ENCODE results near the gene LMF1.
"Not testable (repeated sequence)": the region's sequence is repeated elsewhere in the genome, so short reads cannot be mapped to it uniquely, and the experiment has no call there.

Gene LMF1

GRCh38 chr16:969508-970385 is 1.0 kb downstream of the LMF1 start:
- DNase-seq: peak; percentile 73

GRCh38 chr16:968620-969019 is 2.2 kb downstream of the LMF1 start:
- DNase-seq: peak; percentile 32

- DNase-seq: peak; percentile 27
Observed at GRCh38 chr16:967546-968295, 3.1 kb downstream of the LMF1 start.

GRCh38 chr16:967077-967541 is 3.7 kb downstream of the LMF1 start:
- peak; percentile 38 for DNase-seq

GRCh38 chr16:966505-966904 is 4.3 kb downstream of the LMF1 start:
- peak; percentile 24 for DNase-seq

GRCh38 chr16:966035-966434 is 4.7 kb downstream of the LMF1 start:
- peak; percentile 28 for DNase-seq

- DNase-seq: no peak
Observed at GRCh38 chr16:965487-965886, 5.3 kb downstream of the LMF1 start.

- peak; percentile 43 for DNase-seq
Observed at GRCh38 chr16:965036-965395, 5.8 kb downstream of the LMF1 start.

- peak; percentile 39 for DNase-seq
Observed at GRCh38 chr16:964356-965035, 6.3 kb downstream of the LMF1 start.

- DNase-seq: peak; percentile 24
Observed at GRCh38 chr16:963913-964312, 6.9 kb downstream of the LMF1 start.

GRCh38 chr16:962901-963814 is 7.6 kb downstream of the LMF1 start:
- DNase-seq: peak; percentile 32

GRCh38 chr16:962366-962765 is 8.4 kb downstream of the LMF1 start:
- DNase-seq: peak; percentile 28

- DNase-seq: peak; percentile 28
Observed at GRCh38 chr16:959232-960040, 11.3 kb downstream of the LMF1 start.

GRCh38 chr16:955766-956165 is 15.0 kb downstream of the LMF1 start:
- not testable (repeated sequence) for DNase-seq

GRCh38 chr16:953818-954217 is 17.0 kb downstream of the LMF1 start:
- not testable (repeated sequence) for DNase-seq

- no peak for DNase-seq
Observed at GRCh38 chr16:952321-952720, 18.5 kb downstream of the LMF1 start.

GRCh38 chr16:951660-952301 is 19.0 kb downstream of the LMF1 start:
- no peak for DNase-seq

GRCh38 chr16:950733-951573 is 19.8 kb downstream of the LMF1 start:
- not testable (repeated sequence) for DNase-seq

- DNase-seq: not testable (repeated sequence)
Observed at GRCh38 chr16:948767-949166, 22.0 kb downstream of the LMF1 start.

- DNase-seq: not testable (repeated sequence)
Observed at GRCh38 chr16:947922-948303, 22.9 kb downstream of the LMF1 start.

Measured in right forelimb (tissue), 1 donor.